Right renal pelvis (tissue), 4 donors: ENCODE results near the gene KRT4. TPM values are rescaled to one million over a fixed set of nuclear protein-coding genes. Genes with fewer than 3 reads are reported as not detected.

Source experiments
- DNase-seq, 4 donors: peaks; one replicate each; pipeline ENCODE4 v3.0.0-alpha.2; 2013; ENCODE audit warnings: low read depth in 4 of 4, low spot score in 3 of 4, missing footprints in 1 of 4
- polyA plus RNA-seq, 4 donors: library from polyadenylated mRNA; unstranded; fragments of 120-200 nt; gene quantifications; one replicate each; pipeline ENCODE4 v1.2.1, GENCODE V29; 2013; ENCODE audit not compliant: insufficient read length in 4 of 4

The KRT4 gene
- polyA plus RNA-seq, 4 donors: 0.28 to 0.58 (median 0.34) TPM

- no peak for DNase-seq
These were observed 9.0 kb upstream of the KRT4 start for GRCh38 chr12:52822771-52823510.

- DNase-seq: no peak
These were observed 8.1 kb upstream of the KRT4 start for GRCh38 chr12:52821826-52822660.

GRCh38 chr12:52821071-52821730 is 7.3 kb upstream of the KRT4 start:
- DNase-seq: no peak

GRCh38 chr12:52820521-52820920 is 6.6 kb upstream of the KRT4 start:
- DNase-seq: no peak

- DNase-seq: no peak
These were observed 6.0 kb upstream of the KRT4 start for GRCh38 chr12:52819731-52820510.

- DNase-seq: no peak
These were observed 5.0 kb upstream of the KRT4 start for GRCh38 chr12:52818887-52819420.

GRCh38 chr12:52818388-52818787 is 4.5 kb upstream of the KRT4 start:
- DNase-seq: no peak

GRCh38 chr12:52817699-52818238 is 3.9 kb upstream of the KRT4 start:
- DNase-seq: no peak

- no peak for DNase-seq
These were observed 3.2 kb upstream of the KRT4 start for GRCh38 chr12:52817003-52817698.

GRCh38 chr12:52815676-52816588 is 2.0 kb upstream of the KRT4 start:
- no peak for DNase-seq

GRCh38 chr12:52815161-52815560 is 1.2 kb upstream of the KRT4 start:
- no peak for DNase-seq

GRCh38 chr12:52814710-52815155 is 817 bp upstream of the KRT4 start:
- DNase-seq: no peak

- DNase-seq: no peak
These were observed 605 bp downstream of the KRT4 start for GRCh38 chr12:52813203-52813819.

- no peak for DNase-seq
These were observed 1.2 kb downstream of the KRT4 start for GRCh38 chr12:52812749-52813148.

GRCh38 chr12:52812073-52812400 is 1.9 kb downstream of the KRT4 start:
- DNase-seq: no peak

- no peak for DNase-seq
These were observed 2.5 kb downstream of the KRT4 start for GRCh38 chr12:52811191-52812072.

- no peak for DNase-seq
These were observed 3.4 kb downstream of the KRT4 start for GRCh38 chr12:52810554-52810953.
